ENCODE measurements around the gene KNG1.
A peak's percentile ranks its signal among the peaks of the same experiment; 100 is the strongest.

Gene KNG1

GRCh38 chr3:186760897-186761447 is 43.8 kb downstream of the KNG1 start:
- H3K4me2 ChIP-seq (ENCODE audit: low read depth, low read length, poor library complexity, severe bottlenecking) = no peak overlapping the region
- no peak overlapping the region for H3K4me3 ChIP-seq (ENCODE audit: insufficient read depth, low read length, poor library complexity, severe bottlenecking)
- H4K20me1 ChIP-seq (ENCODE audit: low read depth, low read length) = no peaks in the 10 kb centered on the region
- H3F3A ChIP-seq (ENCODE audit: insufficient read depth) = no peaks in the 10 kb centered on the region
- no peak overlapping the region for H3K27ac ChIP-seq (ENCODE audit: low read depth, low read length)
- H3K79me2 ChIP-seq (ENCODE audit: insufficient read depth, low read length) = no peaks in the 10 kb centered on the region
- no peaks in the 10 kb centered on the region for H3K9me3 ChIP-seq (ENCODE audit: insufficient read depth, low read length)
- H3K9me2 ChIP-seq (replicated peaks; ENCODE audit: insufficient read depth, low read length) = no peaks in the 10 kb centered on the region
- H2AFZ ChIP-seq (ENCODE audit: low read depth, low read length, severe bottlenecking) = no peak overlapping the region
- no peak overlapping the region for H3K9ac ChIP-seq (ENCODE audit: low read length)
- no peak for TF ChIP-seq EZH2phosphoT487 (conservative IDR thresholded peaks at IDR 0.05; ENCODE audit: low read length)
- no peak for TF ChIP-seq CTCF (IDR thresholded peaks at IDR 0.05; ENCODE audit: insufficient read depth, low read length, poor library complexity, severe bottlenecking)
- no peaks in the 10 kb centered on the region for H3K36me3 ChIP-seq (ENCODE audit: low read length)
- no peaks in the 10 kb centered on the region for H3K27me3 ChIP-seq (ENCODE audit: low read length)

- Histone ChIP-seq H4K20me1 (ENCODE audit: low read depth, low read length) (no peaks in the 10 kb centered on the region), H3K9me2 (replicated peaks; ENCODE audit: insufficient read depth, low read length) (no peaks in the 10 kb centered on the region), H3K4me2 (ENCODE audit: low read depth, low read length, poor library complexity, severe bottlenecking) (peak overlapping the region; percentile 88), H3K79me2 (ENCODE audit: insufficient read depth, low read length) (no peaks in the 10 kb centered on the region), H3K9me3 (ENCODE audit: insufficient read depth, low read length) (no peaks in the 10 kb centered on the region), H3K36me3 (ENCODE audit: low read length) (no peaks in the 10 kb centered on the region), H3F3A (ENCODE audit: insufficient read depth) (no peaks in the 10 kb centered on the region; the same call in 1 of the 2 replicates), H3K4me3 (ENCODE audit: insufficient read depth, low read length, poor library complexity, severe bottlenecking) (peak overlapping the region; percentile 51), H3K9ac (ENCODE audit: low read length) (peak overlapping the region; percentile 65), H3K27me3 (ENCODE audit: low read length) (no peaks in the 10 kb centered on the region), H3K27ac (ENCODE audit: low read depth, low read length) (peak overlapping the region; percentile 60), H2AFZ (ENCODE audit: low read depth, low read length, severe bottlenecking) (peak overlapping the region; percentile 79)
- no peak for TF ChIP-seq EZH2phosphoT487 (conservative IDR thresholded peaks at IDR 0.05; ENCODE audit: low read length)
- no peak for TF ChIP-seq CTCF (IDR thresholded peaks at IDR 0.05; ENCODE audit: insufficient read depth, low read length, poor library complexity, severe bottlenecking)
Observed at GRCh38 chr3:186772281-186772694, 55.1 kb downstream of the KNG1 start.

- no peaks in the 10 kb centered on the region for H4K20me1 ChIP-seq (ENCODE audit: low read depth, low read length)
- no peaks in the 10 kb centered on the region for H3K9me2 ChIP-seq (replicated peaks; ENCODE audit: insufficient read depth, low read length)
- peak overlapping the region; percentile 79 for H2AFZ ChIP-seq (ENCODE audit: low read depth, low read length, severe bottlenecking)
- TF ChIP-seq CTCF (IDR thresholded peaks at IDR 0.05; ENCODE audit: insufficient read depth, low read length, poor library complexity, severe bottlenecking) (no peak), EZH2phosphoT487 (conservative IDR thresholded peaks at IDR 0.05; ENCODE audit: low read length) (no peak)
- H3K4me3 ChIP-seq (ENCODE audit: insufficient read depth, low read length, poor library complexity, severe bottlenecking) = peak overlapping the region; percentile 51
- H3F3A ChIP-seq (ENCODE audit: insufficient read depth) = no peaks in the 10 kb centered on the region; the same call in 1 of the 2 replicates
- H3K9me3 ChIP-seq (ENCODE audit: insufficient read depth, low read length) = no peaks in the 10 kb centered on the region
- H3K79me2 ChIP-seq (ENCODE audit: insufficient read depth, low read length) = no peaks in the 10 kb centered on the region
- no peaks in the 10 kb centered on the region for H3K36me3 ChIP-seq (ENCODE audit: low read length)
- peak overlapping the region; percentile 60 for H3K27ac ChIP-seq (ENCODE audit: low read depth, low read length)
- H3K9ac ChIP-seq (ENCODE audit: low read length) = peak overlapping the region; percentile 65
- no peaks in the 10 kb centered on the region for H3K27me3 ChIP-seq (ENCODE audit: low read length)
- peak overlapping the region; percentile 88 for H3K4me2 ChIP-seq (ENCODE audit: low read depth, low read length, poor library complexity, severe bottlenecking)
Observed at GRCh38 chr3:186772701-186773417, 55.7 kb downstream of the KNG1 start.
